ENCODE data around the gene MLLT3.

- no peak for TF ChIP-seq ZSCAN20 (CRISPR knock-in tag; IDR thresholded peaks at IDR 0.05; ENCODE audit: borderline replicate concordance)
- no peak for TF ChIP-seq ZNF740 (CRISPR knock-in tag; IDR thresholded peaks at IDR 0.05)
- TF ChIP-seq ZNF501 (CRISPR knock-in tag; IDR thresholded peaks at IDR 0.05), result no peak
- no peak for TF ChIP-seq ZFP37 (CRISPR knock-in tag; IDR thresholded peaks at IDR 0.05; ENCODE audit: borderline replicate concordance)
- no peak for TF ChIP-seq CTCF (CRISPR knock-in tag; IDR thresholded peaks at IDR 0.05)
- no peak for TF ChIP-seq ZNF724P (CRISPR knock-in tag; IDR thresholded peaks at IDR 0.05; ENCODE audit: borderline replicate concordance)
- no peak for TF ChIP-seq ZNF256 (CRISPR knock-in tag; conservative IDR thresholded peaks at IDR 0.05)
- no peak for TF ChIP-seq THAP7 (CRISPR knock-in tag; IDR thresholded peaks at IDR 0.05)
- no peak for TF ChIP-seq PHF21A (CRISPR knock-in tag; IDR thresholded peaks at IDR 0.05)
- TF ChIP-seq SP2 (CRISPR knock-in tag; IDR thresholded peaks at IDR 0.05), result no peak
- TF ChIP-seq RNF219 (CRISPR knock-in tag; IDR thresholded peaks at IDR 0.05), result no peak
- TF ChIP-seq ZNF282 (IDR thresholded peaks at IDR 0.05; ENCODE audit: partially characterized antibody), result no peak
- no peak for TF ChIP-seq ZGPAT (CRISPR knock-in tag; IDR thresholded peaks at IDR 0.05)
Observed at GRCh38 chr9:20479419-20480155, 142.7 kb downstream of the MLLT3 start.

All from HepG2 (cell line).